Measurements from ENCODE around the gene CHST4. TPM values are rescaled to one million over a fixed set of nuclear protein-coding genes. Genes with fewer than 3 reads are reported as not detected.

CHST4 gene
- polyA plus RNA-seq, 1 of the 3 experiments (the other 2 are of a cell fraction): 0.08 TPM

GRCh38 chr16:71557954-71558582 lies 31.8 kb downstream of the CHST4 start:
- Histone ChIP-seq H3K27me3 (ENCODE audit: insufficient read depth) (no peaks in the 10 kb centered on the region), H3K27ac (ENCODE audit: low read depth in 2 of 2, low read length in 1 of 2) (no peak overlapping the region), H3K9ac (no peak overlapping the region), H3K9me2 (no peaks in the 10 kb centered on the region), H3K4me3 (ENCODE audit: low read depth in 2 of 2, low read length in 1 of 2) (no peak overlapping the region), H2AFZ (ENCODE audit: low read depth) (no peak overlapping the region), H4K20me1 (ENCODE audit: insufficient read depth) (no peaks in the 10 kb centered on the region), H3F3A (replicated peaks; ENCODE audit: insufficient read depth) (no peaks in the 10 kb centered on the region), H3K4me1 (ENCODE audit: control insufficient read depth in 1 of 2, insufficient read depth in 2 of 2, low read depth in 1 of 2, low read length in 1 of 2) (no peaks in the 10 kb centered on the region), H3K9me3 (peaks cover 5% of the 10 kb centered on the region; the same call in 1 of the 2 replicates), H3K79me2 (ENCODE audit: insufficient read depth) (no peaks in the 10 kb centered on the region), H3K4me2 (no peak overlapping the region), H3K36me3 (replicated peaks in 1 of 2; ENCODE audit: control insufficient read depth in 1 of 2, insufficient read depth in 2 of 2, low read length in 1 of 2) (peaks cover 0 to 6% of the 10 kb centered on the region in 2 experiments)
- WGBS (ENCODE audit: low lambda C conversion rate): 14% methylated on average over 3 of the region's 3 CpGs
- TF ChIP-seq MEF2A (IDR thresholded peaks at IDR 0.05; ENCODE audit: borderline replicate concordance, low read depth) (no peak), GATA2 (CRISPR knock-in tag; IDR thresholded peaks at IDR 0.05) (no peak), USF1 (IDR thresholded peaks at IDR 0.05; ENCODE audit: borderline replicate concordance, low read depth) (no peak), YY1 (IDR thresholded peaks at IDR 0.05; ENCODE audit: low read depth) (no peak), ZBTB33 (IDR thresholded peaks at IDR 0.05; ENCODE audit: borderline replicate concordance, low read depth) (no peak), CHD2 (IDR thresholded peaks at IDR 0.05; ENCODE audit: low read length, partially characterized antibody) (no peak), TCF12 (IDR thresholded peaks at IDR 0.05) (no peak), EZH2phosphoT487 (IDR thresholded peaks at IDR 0.05; ENCODE audit: borderline replicate concordance, low read depth) (no peak), USF2 (IDR thresholded peaks at IDR 0.05; ENCODE audit: borderline replicate concordance, low read depth, low read length) (no peak), EP300 (IDR thresholded peaks at IDR 0.05; ENCODE audit: borderline replicate concordance in 1 of 2, low read depth in 1 of 2, low read length in 1 of 2) (no peak), TEAD4 (IDR thresholded peaks at IDR 0.05; ENCODE audit: borderline replicate concordance, insufficient read depth) (no peak), RAD21 (IDR thresholded peaks at IDR 0.05; ENCODE audit: low read length) (no peak), FOSL2 (IDR thresholded peaks at IDR 0.05; ENCODE audit: borderline replicate concordance, low read depth) (no peak), MXI1 (IDR thresholded peaks at IDR 0.05; ENCODE audit: low read depth, low read length) (no peak), IRF3 (IDR thresholded peaks at IDR 0.05; ENCODE audit: low read depth, low read length) (no peak)
- no peak for DNase-seq
- ChIA-PET POLR2A (no interaction called here), CTCF (no interaction called here)

Data from SK-N-SH (cell line).